Brain microvascular endothelial cell (primary cell): ENCODE results near the gene ARSH.
A peak's percentile ranks its signal among the peaks of the same experiment; 100 is the strongest.

Experiments used
- DNase-seq: peaks from one replicate; pipeline ENCODE4 v3.0.0-alpha.2; 2020
- H3K27ac ChIP-seq: fragments of 250-450 bp; sonication (Bioruptor Pico); 2 replicates; pipeline ENCODE4 v1.5.1; 2020; ENCODE audit warnings: mild to moderate bottlenecking, moderate library complexity
- H3K27me3 ChIP-seq: fragments of 250-450 bp; sonication (Bioruptor Pico); replicated peaks from 2 replicates; pipeline ENCODE4 v1.5.1; 2020; ENCODE audit warnings: mild to moderate bottlenecking
- H3K36me3 ChIP-seq: fragments of 250-450 bp; sonication (Bioruptor Pico); replicated peaks from 2 replicates; pipeline ENCODE4 v1.5.1; 2020; ENCODE audit warnings: mild to moderate bottlenecking
- H3K4me3 ChIP-seq: 2 replicates; pipeline ENCODE4 v1.5.1; 2011; ENCODE audit warnings: low read depth, mild to moderate bottlenecking, control low read depth, low read length, moderate library complexity
- CTCF ChIP-seq: IDR thresholded peaks from 2 replicates; pipeline ENCODE4 v1.5.1; 2011; ENCODE audit warnings: low read depth, mild to moderate bottlenecking, moderate library complexity, low read length, control low read depth, inconsistent platforms; ENCODE audit errors: missing control alignments
- in situ Hi-C: cut with HindIII; loops from 2 replicates; pipeline ENCODE4 v1.10.0; 2017; ENCODE audit warnings: low sequenced_read_pairs, low pct_ligation_motif_present

The ARSH gene

GRCh38 chrX:2965965-2966364 is 40.4 kb upstream of the ARSH start:
- TF ChIP-seq CTCF, result no peak
- in situ Hi-C loops, result no loop called here
- Histone ChIP-seq H3K4me3 (no peak overlapping the region), H3K27ac (no peak overlapping the region), H3K27me3 (no peaks in the 10 kb centered on the region), H3K36me3 (no peaks in the 10 kb centered on the region)
- no peak for DNase-seq

GRCh38 chrX:2967012-2967411 is 39.3 kb upstream of the ARSH start:
- Histone ChIP-seq H3K4me3 (no peak overlapping the region), H3K27ac (no peak overlapping the region), H3K36me3 (no peaks in the 10 kb centered on the region), H3K27me3 (no peaks in the 10 kb centered on the region)
- TF ChIP-seq CTCF, result no peak
- no peak for DNase-seq
- in situ Hi-C loops, result no loop called here

GRCh38 chrX:2967584-2967983 is 38.8 kb upstream of the ARSH start:
- TF ChIP-seq CTCF, result no peak
- Histone ChIP-seq H3K27me3 (no peaks in the 10 kb centered on the region), H3K36me3 (no peaks in the 10 kb centered on the region), H3K4me3 (peak overlapping the region; percentile 42), H3K27ac (no peak overlapping the region)
- in situ Hi-C loops, result no loop called here
- no peak for DNase-seq

- peak; percentile 78 for DNase-seq
- Histone ChIP-seq H3K27me3 (no peaks in the 10 kb centered on the region), H3K4me3 (peak overlapping the region; percentile 42), H3K27ac (no peak overlapping the region), H3K36me3 (no peaks in the 10 kb centered on the region)
- in situ Hi-C loops, result no loop called here
- peak; percentile 27 for TF ChIP-seq CTCF
Measured at GRCh38 chrX:2967998-2968909, 38.1 kb upstream of the ARSH start.

- no peak overlapping the region for H3K27ac ChIP-seq
- H3K27me3 ChIP-seq, result no peaks in the 10 kb centered on the region
- DNase-seq, result no peak
- in situ Hi-C loops, result no loop called here
- no peaks in the 10 kb centered on the region for H3K36me3 ChIP-seq
- no peak overlapping the region for H3K4me3 ChIP-seq
- TF ChIP-seq CTCF, result no peak
Measured at GRCh38 chrX:2969021-2969420, 37.3 kb upstream of the ARSH start.

- no peak for TF ChIP-seq CTCF
Measured at GRCh38 chrX:2972391-2972790, 34.0 kb upstream of the ARSH start.

More at GRCh38 chrX:2972391-2972790, 34.0 kb upstream of the ARSH start:
- Histone ChIP-seq H3K36me3 (no peaks in the 10 kb centered on the region), H3K4me3 (no peak overlapping the region), H3K27me3 (no peaks in the 10 kb centered on the region), H3K27ac (no peak overlapping the region)
- DNase-seq, result no peak
- in situ Hi-C loops, result no loop called here
